Right lobe of liver (tissue), 6 donors: ENCODE measurements around the gene VAV2. TPM values are rescaled to one million over a fixed set of nuclear protein-coding genes. Genes with fewer than 3 reads are reported as not detected.
A peak's percentile ranks its signal among the peaks of the same experiment; 100 is the strongest.

Experiments used
- ATAC-seq, 4 donors: fragments of 200-7000 bp; cut with Tn5 transposase; one replicate each; pipeline ENCODE4 v1.9.1; 2020; ENCODE audit warnings: mild to moderate bottlenecking in 4 of 4, moderate library complexity in 4 of 4
- DNase-seq, 3 donors: peaks; one replicate each; pipeline ENCODE4 v3.0.0-alpha.2; 2020
- H3K27ac ChIP-seq, 3 donors: fragments of 200-600 bp; one replicate each; pipeline ENCODE4 v1.8.0; 2022
- H3K27me3 ChIP-seq, 2 donors: fragments of 200-600 bp; one replicate each; pipeline ENCODE4 v1.8.0; 2022
- H3K36me3 ChIP-seq, 4 donors: fragments of 200-600 bp; sonication (generic) in 1 of 4; one replicate each; pipeline versions ENCODE4 v1.5.1 to v1.8.0; 2017 to 2022; ENCODE audit warnings: control low read depth in 1 of 4
- H3K4me1 ChIP-seq, 4 donors: fragments of 200-600 bp; sonication (generic) in 1 of 4; one replicate each; pipeline versions ENCODE4 v1.5.1 to v1.8.0; 2017 to 2022; ENCODE audit warnings: control low read depth in 1 of 4
- H3K4me3 ChIP-seq, 3 donors: fragments of 200-600 bp; one replicate each; pipeline ENCODE4 v1.8.0; 2022
- H3K9me3 ChIP-seq, 4 donors: fragments of 200-600 bp; sonication (generic) in 1 of 4; one replicate each; pipeline versions ENCODE4 v1.5.1 to v1.8.0; 2017 to 2022; ENCODE audit warnings: control low read depth in 1 of 4
- CTCF ChIP-seq, 4 donors: fragments of 200-600 bp in 3 of 4; fragments of 450-650 bp in 1 of 4; IDR thresholded peaks; one replicate each; pipeline versions ENCODE4 v1.5.1 to v1.8.0; 2016 to 2022; ENCODE audit warnings: antibody characterized with exemption in 4 of 4, mild to moderate bottlenecking in 2 of 4
- POLR2A ChIP-seq: fragments of 450-650 bp; IDR thresholded peaks from one replicate; pipeline ENCODE4 v1.6.1; 2017; ENCODE audit warnings: antibody characterized with exemption, mild to moderate bottlenecking
- WGBS: methylation state at CpG from one replicate; pipeline ENCODE4 v1.1.6; 2018; ENCODE audit warnings: low coverage, low lambda C conversion rate; ENCODE audit not compliant: insufficient coverage; ENCODE audit errors: missing lambda C conversion rate; 5-methylcytosine and 5-hydroxymethylcytosine counted together
- intact Hi-C, 2 donors: fragments of 100-400 bp; cut with DNase I; formaldehyde crosslinking; loops; one replicate each; pipeline versions ENCODE4 v1.11.2 to v1.14.1; 2022
- total RNA-seq, 6 experiments: library from RNA; depleted of rRNA in 2 of 6; stranded (reverse); fragments of >200 nt in 2 of 6; fragmentation: NEBNext Ultra II Directional in 3 of 6; extraction: Animal tissue kit (Norgen Biotek cat#: 25700) in 3 of 6; gene quantifications; one replicate each; pipeline versions ENCODE4 v1.1.0 to v1.2.4, GENCODE V29; 2016 to 2023
- donor health status: DM: no; HTN: yes; CAD: no.
- donor health status: DM: no; HTN: no; CAD: no.
- donor health status: DM: no; HTN: no; CAD: no.
- donor health status: DM: no; HTN: yes; CAD: no.
- donor health status: DM: no; HTN: yes; CAD: no.

VAV2 gene
- total RNA-seq, 6 experiments from 2014 or later = 30.1 to 44.3 (median 34.9) TPM

DNA sequence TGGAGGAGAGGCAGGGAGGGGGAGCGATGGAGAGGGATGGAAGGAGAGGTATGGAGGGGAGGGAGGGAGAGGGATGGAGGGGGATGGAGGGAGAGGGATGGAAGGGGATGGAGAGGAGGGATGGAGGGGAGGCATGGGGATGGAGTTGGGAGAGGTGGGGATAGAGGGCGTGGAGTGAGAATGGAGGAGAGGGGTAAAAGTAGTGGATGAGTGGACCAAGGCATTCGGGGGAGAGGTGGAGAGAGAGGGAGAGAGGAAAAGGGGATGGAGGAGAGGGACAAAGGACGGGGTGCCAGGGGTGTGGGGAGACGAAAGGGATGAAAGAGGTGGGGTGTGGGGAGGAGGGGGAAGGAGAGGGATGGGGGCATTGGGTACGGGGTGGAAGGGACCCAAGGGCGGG, 100.4 kb downstream of the VAV2 start:
- Histone ChIP-seq H3K27ac (peak overlapping the region in 1 of 3 donors; percentile 91), H3K36me3 (no peaks in the 10 kb centered on the region), H3K4me3 (no peak overlapping the region), H3K4me1 (peaks cover 0 to 73% (median 38%) of the 10 kb centered on the region in 4 donors), H3K9me3 (no peaks in the 10 kb centered on the region), H3K27me3 (no peaks in the 10 kb centered on the region)
- no peak for ATAC-seq
- no peak for TF ChIP-seq CTCF (IDR thresholded peaks at IDR 0.05)
- TF ChIP-seq POLR2A = no peak
- DNase-seq = no peak
- intact Hi-C loops = no loop called here
- WGBS = 61% methylated on average over 7 of the region's 7 CpGs

DNA sequence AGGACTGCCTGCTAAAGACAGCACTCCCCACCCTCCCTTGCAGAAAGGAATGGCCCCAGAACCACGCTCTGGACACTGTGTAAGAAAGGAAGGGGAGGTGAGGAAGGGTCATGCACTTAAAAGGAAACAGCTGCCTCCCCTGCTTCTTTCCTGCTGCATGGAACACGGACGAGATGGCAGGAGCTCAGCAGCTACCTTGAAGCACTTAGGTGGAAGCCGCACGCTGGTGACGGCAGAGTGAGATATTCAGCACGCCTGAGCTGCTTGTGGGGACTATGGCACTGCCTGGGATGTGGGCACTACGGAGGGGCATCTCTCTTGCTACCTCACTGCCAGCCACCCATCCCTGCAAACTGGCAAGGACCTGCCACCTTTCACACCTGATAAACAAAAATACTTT, 101.5 kb downstream of the VAV2 start:
- Histone ChIP-seq H3K4me1 (peaks cover 0 to 77% (median 40%) of the 10 kb centered on the region in 4 donors), H3K4me3 (no peak overlapping the region), H3K9me3 (no peaks in the 10 kb centered on the region), H3K27me3 (no peaks in the 10 kb centered on the region), H3K36me3 (no peaks in the 10 kb centered on the region), H3K27ac (peak overlapping the region in 1 of 3 donors; percentile 46)
- ATAC-seq (no peak), DNase-seq (no peak)
- intact Hi-C loops = no loop called here
- 80% methylated on average over 2 of the region's 8 CpGs for WGBS
- no peak for TF ChIP-seq POLR2A
- TF ChIP-seq CTCF (IDR thresholded peaks at IDR 0.05) = no peak

- ATAC-seq (peak in 1 of 4 donors; percentile 1), DNase-seq (no peak)
- Histone ChIP-seq H3K4me3 (no peak overlapping the region), H3K4me1 (peaks cover 0 to 80% (median 40%) of the 10 kb centered on the region in 4 donors), H3K9me3 (no peaks in the 10 kb centered on the region), H3K27ac (peak overlapping the region in 2 of 3 donors; percentile 71 to 93), H3K27me3 (no peaks in the 10 kb centered on the region), H3K36me3 (no peaks in the 10 kb centered on the region)
- intact Hi-C loops = loop anchor here in 1 of 2 donors (10.0 kb wide), 1 partner anchor 85 kb away; no protein-coding TSS in a partner anchor
- 68% methylated on average over 7 of the region's 24 CpGs for WGBS
- TF ChIP-seq POLR2A (no peak), CTCF (IDR thresholded peaks at IDR 0.05) (no peak)
Observed at GRCh38 chr9:133889584-133890301, 102.4 kb downstream of the VAV2 start.

GRCh38 chr9:133888809-133889491, 103.2 kb downstream of the VAV2 start:
- intact Hi-C loops = loop anchor here in 1 of 2 donors (10.0 kb wide), 1 partner anchor 86 kb away; no protein-coding TSS in a partner anchor
- Histone ChIP-seq H3K9me3 (no peaks in the 10 kb centered on the region), H3K27ac (peak overlapping the region in 2 of 3 donors; percentile 71 to 93), H3K36me3 (no peaks in the 10 kb centered on the region), H3K27me3 (no peaks in the 10 kb centered on the region), H3K4me1 (peaks cover 3 to 78% (median 41%) of the 10 kb centered on the region in 4 donors), H3K4me3 (no peak overlapping the region)
- ATAC-seq (no peak), DNase-seq (no peak)
- 67% methylated on average over 4 of the region's 25 CpGs for WGBS
- TF ChIP-seq CTCF (IDR thresholded peaks at IDR 0.05) (no peak), POLR2A (no peak)
